ENCODE results near the gene RBM26.

Gene RBM26

DNA sequence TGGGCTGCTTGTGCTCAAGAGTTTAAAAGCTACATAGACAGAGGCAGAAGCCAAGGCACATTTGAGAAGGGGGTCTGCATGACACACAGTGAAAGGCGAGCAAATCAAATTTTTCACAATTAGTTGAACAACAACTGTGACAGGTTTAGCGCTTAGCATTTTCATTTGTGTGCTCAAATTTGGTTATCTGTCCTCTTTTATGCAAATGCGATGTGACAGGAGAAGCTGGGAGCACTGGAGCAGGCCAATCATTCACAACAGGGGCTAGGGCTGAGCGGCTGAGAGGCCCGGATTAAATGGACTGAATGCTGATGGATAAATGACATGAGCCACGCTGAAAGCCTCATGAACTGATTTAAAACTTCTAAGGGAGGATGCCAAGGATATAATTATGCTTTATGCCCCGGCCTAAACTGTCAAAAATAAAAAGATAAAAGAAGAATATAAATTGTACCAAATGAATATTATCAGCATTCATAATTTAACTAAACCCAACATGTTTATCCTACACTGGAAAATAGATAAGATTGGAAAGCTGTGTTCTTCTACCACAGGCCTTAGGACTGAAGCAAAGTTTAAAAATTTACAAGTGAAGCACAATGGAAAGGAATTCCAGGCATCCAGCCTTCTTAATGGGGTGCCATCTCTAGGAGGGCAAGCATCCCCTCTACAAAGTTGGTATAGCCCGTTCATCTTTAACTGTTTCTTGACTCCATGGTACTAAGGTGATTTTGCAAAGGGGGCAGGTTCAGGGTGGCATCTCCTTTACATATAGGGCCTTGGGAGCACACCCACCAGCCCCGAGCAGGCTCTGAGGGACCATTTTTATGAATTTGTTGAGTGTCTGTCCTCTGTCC lies 117.9 kb downstream of the RBM26 start:
- TF ChIP-seq ZNF8 (CRISPR knock-in tag; IDR thresholded peaks at IDR 0.05) (no peak), TCF4 (CRISPR knock-in tag; IDR thresholded peaks at IDR 0.05; ENCODE audit: borderline replicate concordance) (no peak), BACH2 (CRISPR knock-in tag; IDR thresholded peaks at IDR 0.05; ENCODE audit: borderline replicate concordance) (no peak), SNAI2 (CRISPR knock-in tag; IDR thresholded peaks at IDR 0.05) (no peak), PPARA (CRISPR knock-in tag; IDR thresholded peaks at IDR 0.05; ENCODE audit: borderline replicate concordance) (no peak), OSR1 (CRISPR knock-in tag; IDR thresholded peaks at IDR 0.05) (no peak), GLIS3 (CRISPR knock-in tag; IDR thresholded peaks at IDR 0.05) (no peak), CREB5 (CRISPR knock-in tag; IDR thresholded peaks at IDR 0.05; ENCODE audit: low read depth) (no peak), RARB (CRISPR knock-in tag; IDR thresholded peaks at IDR 0.05) (no peak), ZFP3 (CRISPR knock-in tag; IDR thresholded peaks at IDR 0.05) (no peak), ISL1 (CRISPR knock-in tag; IDR thresholded peaks at IDR 0.05) (no peak), CSRNP3 (CRISPR knock-in tag; IDR thresholded peaks at IDR 0.05) (no peak), ESRRG (CRISPR knock-in tag; IDR thresholded peaks at IDR 0.05) (no peak), ZNF565 (CRISPR knock-in tag; conservative IDR thresholded peaks at IDR 0.05; ENCODE audit: low read depth) (no peak), ZC3H10 (CRISPR knock-in tag; IDR thresholded peaks at IDR 0.05) (no peak), TSHZ2 (CRISPR knock-in tag; IDR thresholded peaks at IDR 0.05) (no peak), POU6F1 (CRISPR knock-in tag; IDR thresholded peaks at IDR 0.05; ENCODE audit: borderline replicate concordance, low read depth) (no peak), ZNF70 (CRISPR knock-in tag; IDR thresholded peaks at IDR 0.05) (no peak), ARNTL (CRISPR knock-in tag; IDR thresholded peaks at IDR 0.05; ENCODE audit: borderline replicate concordance, low read depth) (no peak)
- ATAC-seq = no peak

GRCh38 chr13:79285159-79285558 lies 120.9 kb downstream of the RBM26 start:
- ATAC-seq = no peak
- no peak for TF ChIP-seq ZNF70 (CRISPR knock-in tag; IDR thresholded peaks at IDR 0.05)
- no peak for TF ChIP-seq TOX (CRISPR knock-in tag; IDR thresholded peaks at IDR 0.05; ENCODE audit: borderline replicate concordance)
- no peak for TF ChIP-seq ZC3H10 (CRISPR knock-in tag; IDR thresholded peaks at IDR 0.05)
- no peak for TF ChIP-seq POU6F1 (CRISPR knock-in tag; IDR thresholded peaks at IDR 0.05; ENCODE audit: borderline replicate concordance, low read depth)
- no peak for TF ChIP-seq TSHZ2 (CRISPR knock-in tag; IDR thresholded peaks at IDR 0.05)
- TF ChIP-seq PPARA (CRISPR knock-in tag; IDR thresholded peaks at IDR 0.05; ENCODE audit: borderline replicate concordance) = no peak
- TF ChIP-seq ZFP3 (CRISPR knock-in tag; IDR thresholded peaks at IDR 0.05) = no peak
- TF ChIP-seq ZNF8 (CRISPR knock-in tag; IDR thresholded peaks at IDR 0.05) = no peak
- TF ChIP-seq ISL1 (CRISPR knock-in tag; IDR thresholded peaks at IDR 0.05) = no peak
- no peak for TF ChIP-seq CSDC2 (CRISPR knock-in tag; IDR thresholded peaks at IDR 0.05)
- no peak for TF ChIP-seq OSR1 (CRISPR knock-in tag; IDR thresholded peaks at IDR 0.05)
- TF ChIP-seq SNAI2 (CRISPR knock-in tag; IDR thresholded peaks at IDR 0.05) = no peak
- no peak for TF ChIP-seq RARB (CRISPR knock-in tag; IDR thresholded peaks at IDR 0.05)
- TF ChIP-seq ZNF565 (CRISPR knock-in tag; conservative IDR thresholded peaks at IDR 0.05; ENCODE audit: low read depth) = no peak
